Hepatocyte (in vitro differentiated cells): ENCODE data around the gene C10orf67.
"Not testable (repeated sequence)": the region's sequence is repeated elsewhere in the genome, so short reads cannot be mapped to it uniquely, and the experiment has no call there.

Experiments
- EZH2 ChIP-seq: fragments of 200-600 bp; sonication (generic); IDR thresholded peaks from 2 replicates; pipeline ENCODE4 v1.6.1; 2016; ENCODE audit warnings: antibody characterized with exemption, mild to moderate bottlenecking, borderline replicate concordance
- TF ChIP-seq, protein P1 (sequence below): fragments of 200-600 bp; sonication (generic); IDR thresholded peaks from 2 replicates; pipeline ENCODE4 v1.5.1; 2016; ENCODE audit warnings: antibody characterized with exemption, mild to moderate bottlenecking; ENCODE audit not compliant: poor library complexity

DNA sequence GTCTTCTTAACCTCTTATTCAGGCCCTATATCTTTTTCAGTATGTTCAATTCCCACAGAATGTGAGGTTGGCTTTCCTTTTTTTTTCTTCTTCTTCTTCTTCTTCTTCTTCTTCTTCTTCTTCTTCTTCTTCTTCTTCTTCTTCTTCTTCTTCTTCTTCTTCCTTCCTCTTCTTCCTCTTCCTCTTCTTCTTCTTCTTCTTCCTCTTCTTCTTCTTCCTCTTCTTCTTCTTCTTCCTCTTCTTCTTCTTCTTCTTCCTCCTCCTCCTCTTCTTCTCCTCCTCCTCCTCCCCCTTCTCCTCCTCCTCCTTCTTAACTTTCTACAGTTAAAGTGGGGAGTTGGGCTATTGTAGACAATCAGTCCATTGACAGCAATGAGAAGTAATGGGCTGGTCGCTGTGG lies 6.1 kb upstream of the C10orf67 start:
- TF ChIP-seq, protein P1, sequence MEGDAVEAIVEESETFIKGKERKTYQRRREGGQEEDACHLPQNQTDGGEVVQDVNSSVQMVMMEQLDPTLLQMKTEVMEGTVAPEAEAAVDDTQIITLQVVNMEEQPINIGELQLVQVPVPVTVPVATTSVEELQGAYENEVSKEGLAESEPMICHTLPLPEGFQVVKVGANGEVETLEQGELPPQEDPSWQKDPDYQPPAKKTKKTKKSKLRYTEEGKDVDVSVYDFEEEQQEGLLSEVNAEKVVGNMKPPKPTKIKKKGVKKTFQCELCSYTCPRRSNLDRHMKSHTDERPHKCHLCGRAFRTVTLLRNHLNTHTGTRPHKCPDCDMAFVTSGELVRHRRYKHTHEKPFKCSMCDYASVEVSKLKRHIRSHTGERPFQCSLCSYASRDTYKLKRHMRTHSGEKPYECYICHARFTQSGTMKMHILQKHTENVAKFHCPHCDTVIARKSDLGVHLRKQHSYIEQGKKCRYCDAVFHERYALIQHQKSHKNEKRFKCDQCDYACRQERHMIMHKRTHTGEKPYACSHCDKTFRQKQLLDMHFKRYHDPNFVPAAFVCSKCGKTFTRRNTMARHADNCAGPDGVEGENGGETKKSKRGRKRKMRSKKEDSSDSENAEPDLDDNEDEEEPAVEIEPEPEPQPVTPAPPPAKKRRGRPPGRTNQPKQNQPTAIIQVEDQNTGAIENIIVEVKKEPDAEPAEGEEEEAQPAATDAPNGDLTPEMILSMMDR: not testable (repeated sequence)
- not testable (repeated sequence) for TF ChIP-seq EZH2
